HG02642 (cell line): ENCODE results near the gene STX10.
"Not testable (repeated sequence)": the region's sequence is repeated elsewhere in the genome, so short reads cannot be mapped to it uniquely, and the experiment has no call there.

Experiments used
- ATAC-seq: cut with Tn5 transposase; IDR thresholded peaks from one replicate; pipeline ENCODE4 v1.9.1; 2021; ENCODE audit warnings: mild to moderate bottlenecking; ENCODE audit not compliant: unreplicated experiment, poor library complexity

The STX10 gene

GRCh38 chr19:13149173-13149627 is 975 bp downstream of the STX10 start:
- not testable (repeated sequence) for ATAC-seq

GRCh38 chr19:13146763-13147563 is 3.2 kb downstream of the STX10 start:
- ATAC-seq, result no peak

GRCh38 chr19:13139633-13140311 is 10.4 kb downstream of the STX10 start:
- no peak for ATAC-seq

- ATAC-seq, result no peak
Observed at GRCh38 chr19:13138916-13139198, 11.3 kb downstream of the STX10 start.

GRCh38 chr19:13138171-13138915 is 11.8 kb downstream of the STX10 start:
- ATAC-seq, result no peak

GRCh38 chr19:13137290-13137794 is 12.8 kb downstream of the STX10 start:
- ATAC-seq, result no peak

- ATAC-seq, result no peak
Observed at GRCh38 chr19:13135068-13136062, 14.8 kb downstream of the STX10 start.

GRCh38 chr19:13134626-13135025 is 15.5 kb downstream of the STX10 start:
- no peak for ATAC-seq

GRCh38 chr19:13133241-13133870 is 16.8 kb downstream of the STX10 start:
- no peak for ATAC-seq

GRCh38 chr19:13132471-13133180 is 17.5 kb downstream of the STX10 start:
- no peak for ATAC-seq

- ATAC-seq, result no peak
Observed at GRCh38 chr19:13130886-13131490, 19.2 kb downstream of the STX10 start.

GRCh38 chr19:13129384-13129783 is 20.8 kb downstream of the STX10 start:
- no peak for ATAC-seq

- no peak for ATAC-seq
Observed at GRCh38 chr19:13128583-13128982, 21.6 kb downstream of the STX10 start.

GRCh38 chr19:13127811-13128575 is 22.2 kb downstream of the STX10 start:
- no peak for ATAC-seq

GRCh38 chr19:13127051-13127450 is 23.1 kb downstream of the STX10 start:
- ATAC-seq, result no peak

- no peak for ATAC-seq
Observed at GRCh38 chr19:13122980-13123957, 26.9 kb downstream of the STX10 start.
